ENCODE results near the gene PPM1J. TPM values are rescaled to one million over a fixed set of nuclear protein-coding genes. Genes with fewer than 3 reads are reported as not detected.

PPM1J gene
- total and polyA plus RNA-seq, 2 of the 8 experiments (the other 6 are each of a cell fraction or from before 2014, with no cell fraction given): 19.4 to 31.6 TPM

DNA sequence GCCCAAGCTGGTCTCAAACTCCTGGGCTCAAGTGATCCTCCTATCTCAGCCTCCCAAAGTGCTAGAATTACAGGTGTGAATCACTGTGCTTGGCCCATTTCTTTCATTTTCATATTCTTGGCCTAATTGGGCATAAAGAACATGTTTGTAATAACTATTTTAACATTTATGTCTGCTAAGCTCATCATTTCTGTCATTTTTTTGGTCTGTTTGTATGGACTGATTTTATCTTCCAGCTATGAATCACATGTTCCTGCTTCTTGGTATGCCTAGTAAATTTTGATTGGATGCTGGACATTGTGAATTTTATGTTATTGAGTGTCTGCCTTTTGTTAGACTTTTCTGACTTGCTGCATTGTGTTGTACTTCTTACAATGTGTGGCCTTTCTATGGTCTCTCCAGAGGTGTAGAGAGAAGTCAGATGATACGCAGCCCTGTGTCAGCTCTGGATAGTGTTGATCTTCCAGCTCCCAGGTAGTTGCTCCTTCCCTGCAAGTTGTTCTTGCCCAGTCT, 39.0 kb upstream of the PPM1J start (continued):
- TF ChIP-seq POU5F1 (IDR thresholded peaks at IDR 0.05; ENCODE audit: low read depth, low read length) (no peak), GTF2F1 (IDR thresholded peaks at IDR 0.05; ENCODE audit: borderline replicate concordance, low read depth, low read length) (no peak), TAF1 (IDR thresholded peaks at IDR 0.05; ENCODE audit: low read depth, low read length) (no peak), SAP30 (IDR thresholded peaks at IDR 0.05; ENCODE audit: insufficient read depth, insufficient replicate concordance, low read length) (no peak), CREB1 (IDR thresholded peaks at IDR 0.05) (no peak)

All from H1 (cell line).